Trophoblast cell (in vitro differentiated cells and primary cell): ENCODE data around the gene DOCK2.

Source experiments
- DNase-seq, 2 donors: peaks; one replicate each; pipeline ENCODE4 v3.0.0-alpha.2; 2016
- H2AFZ ChIP-seq: 2 replicates; pipeline ENCODE4 v1.6.1; 2013; ENCODE audit warnings: low read length, moderate library complexity, mild to moderate bottlenecking; ENCODE audit not compliant: insufficient read depth, poor library complexity
- H2AK5ac ChIP-seq: 2 replicates; pipeline ENCODE4 v1.6.1; 2013; ENCODE audit warnings: mild to moderate bottlenecking, low read length
- H2BK120ac ChIP-seq: 2 replicates; pipeline ENCODE4 v1.6.1; 2013; ENCODE audit warnings: low read length, mild to moderate bottlenecking, moderate library complexity; ENCODE audit not compliant: insufficient read depth, poor library complexity
- H2BK12ac ChIP-seq: 2 replicates; pipeline ENCODE4 v1.6.1; 2013; ENCODE audit warnings: mild to moderate bottlenecking, low read length, moderate library complexity
- H2BK5ac ChIP-seq: 2 replicates; pipeline ENCODE4 v1.6.1; 2013; ENCODE audit warnings: low read length, low read depth, moderate library complexity, mild to moderate bottlenecking; ENCODE audit not compliant: poor library complexity
- H3K14ac ChIP-seq: 2 replicates; pipeline ENCODE4 v1.6.1; 2013; ENCODE audit warnings: mild to moderate bottlenecking, low read length
- H3K18ac ChIP-seq: 2 replicates; pipeline ENCODE4 v1.6.1; 2013; ENCODE audit warnings: mild to moderate bottlenecking, low read length
- H3K23ac ChIP-seq: 2 replicates; pipeline ENCODE4 v1.6.1; 2013; ENCODE audit warnings: low read length
- H3K27ac ChIP-seq: 2 replicates; pipeline ENCODE4 v1.5.1; 2013; ENCODE audit warnings: low read depth, mild to moderate bottlenecking, inconsistent platforms, low read length, moderate library complexity
- H3K27me3 ChIP-seq: 2 replicates; pipeline ENCODE4 v1.6.1; 2013; ENCODE audit warnings: inconsistent platforms, mild to moderate bottlenecking, low read length, moderate library complexity; ENCODE audit not compliant: insufficient read depth
- H3K36me3 ChIP-seq, 2 experiments: 1 replicate in 1 of 2; 2 replicates in 1 of 2; pipeline ENCODE4 v1.6.1; 2013; ENCODE audit warnings: low read length in 2 of 2, mild to moderate bottlenecking in 2 of 2, moderate library complexity in 1 of 2; ENCODE audit not compliant: insufficient read depth in 2 of 2, control insufficient read depth in 1 of 2
- H3K4ac ChIP-seq: 2 replicates; pipeline ENCODE4 v1.6.1; 2013; ENCODE audit warnings: low read depth, mild to moderate bottlenecking, low read length, moderate library complexity
- H3K4me1 ChIP-seq, 2 experiments: 1 replicate in 1 of 2; 2 replicates in 1 of 2; pipeline ENCODE4 v1.6.1; 2013; ENCODE audit warnings: low read length in 2 of 2, mild to moderate bottlenecking in 2 of 2, moderate library complexity in 1 of 2; ENCODE audit not compliant: insufficient read depth in 2 of 2, control insufficient read depth in 1 of 2
- H3K4me2 ChIP-seq: 2 replicates; pipeline ENCODE4 v1.6.1; 2013; ENCODE audit warnings: inconsistent platforms, mild to moderate bottlenecking, low read length, moderate library complexity
- H3K4me3 ChIP-seq: 2 replicates; pipeline ENCODE4 v1.5.1; 2013; ENCODE audit warnings: mild to moderate bottlenecking, low read depth, low read length, inconsistent platforms
- H3K79me1 ChIP-seq: one replicate; pipeline ENCODE4 v1.6.1; 2013; ENCODE audit warnings: low read length
- H3K79me2 ChIP-seq: 2 replicates; pipeline ENCODE4 v1.6.1; 2013; ENCODE audit warnings: low read length, mild to moderate bottlenecking; ENCODE audit not compliant: control insufficient read depth, insufficient read depth, poor library complexity
- H3K9ac ChIP-seq: 2 replicates; pipeline ENCODE4 v1.6.1; 2013; ENCODE audit warnings: mild to moderate bottlenecking, low read length
- H3K9me3 ChIP-seq: 2 replicates; pipeline ENCODE4 v1.6.1; 2013; ENCODE audit warnings: low read depth, mild to moderate bottlenecking, control low read depth, inconsistent platforms, low read length; ENCODE audit not compliant: insufficient read depth
- H4K12ac ChIP-seq: 2 replicates; pipeline ENCODE4 v1.6.1; 2013; ENCODE audit warnings: low read depth, mild to moderate bottlenecking, low read length, moderate library complexity
- H4K8ac ChIP-seq: 2 replicates; pipeline ENCODE4 v1.6.1; 2013; ENCODE audit warnings: low read depth, mild to moderate bottlenecking, low read length, moderate library complexity
- H4K91ac ChIP-seq: one replicate; pipeline ENCODE4 v1.6.1; 2013; ENCODE audit warnings: low read depth, mild to moderate bottlenecking, low read length, moderate library complexity
- WGBS: extraction: QIAGEN DNeasy Blood & Tissue Kit; methylation state at CpG from one replicate; pipeline ENCODE4 v1.1.7; 2013; ENCODE audit warnings: missing lambda C conversion rate; ENCODE audit not compliant: insufficient read length, insufficient coverage; ENCODE audit errors: extremely low coverage; 5-methylcytosine and 5-hydroxymethylcytosine counted together

Gene DOCK2

GRCh38 chr5:169944922-169945680 lies 308.0 kb downstream of the DOCK2 start:
- Histone ChIP-seq H3K27me3 (no peaks in the 10 kb centered on the region), H3K36me3 (no peaks in the 10 kb centered on the region), H4K91ac (no peak overlapping the region), H3K23ac (no peak overlapping the region), H3K4me1 (no peaks in the 10 kb centered on the region), H2AFZ (no peak overlapping the region), H3K79me1 (no peaks in the 10 kb centered on the region), H2BK120ac (no peak overlapping the region), H4K12ac (no peak overlapping the region), H3K4me3 (no peak overlapping the region), H2AK5ac (no peak overlapping the region), H3K4me2 (no peak overlapping the region), H3K79me2 (no peaks in the 10 kb centered on the region), H3K9ac (no peak overlapping the region), H3K18ac (no peak overlapping the region), H2BK5ac (no peak overlapping the region), H3K9me3 (no peaks in the 10 kb centered on the region), H3K4ac (no peak overlapping the region), H4K8ac (no peak overlapping the region), H3K27ac (no peak overlapping the region), H3K14ac (no peak overlapping the region), H2BK12ac (no peak overlapping the region)
- no CpG with 5 or more reads among the region's 8 CpGs for WGBS
- DNase-seq = no peak

- no peak overlapping the region for H3K14ac ChIP-seq
- no CpG with 5 or more reads among the region's 3 CpGs for WGBS
- no peak for DNase-seq
Measured at GRCh38 chr5:169945831-169946261, 308.8 kb downstream of the DOCK2 start.

GRCh38 chr5:169946743-169947295 lies 309.7 kb downstream of the DOCK2 start:
- no peak overlapping the region for H3K14ac ChIP-seq
- no CpG with 5 or more reads among the region's 5 CpGs for WGBS
- H3K18ac ChIP-seq = no peak overlapping the region
- H2BK120ac ChIP-seq = no peak overlapping the region
- no peaks in the 10 kb centered on the region for H3K9me3 ChIP-seq
- no peaks in the 10 kb centered on the region for H3K36me3 ChIP-seq
- H3K79me1 ChIP-seq = no peaks in the 10 kb centered on the region
- H3K79me2 ChIP-seq = no peaks in the 10 kb centered on the region
- H3K4me2 ChIP-seq = no peak overlapping the region
- no peak overlapping the region for H2BK12ac ChIP-seq
- no peak overlapping the region for H4K91ac ChIP-seq
- no peak overlapping the region for H3K4me3 ChIP-seq
- H3K4me1 ChIP-seq = no peaks in the 10 kb centered on the region
- H3K9ac ChIP-seq = no peak overlapping the region
- H2AK5ac ChIP-seq = no peak overlapping the region
- H4K8ac ChIP-seq = no peak overlapping the region
- no peak overlapping the region for H3K4ac ChIP-seq
- H3K27ac ChIP-seq = no peak overlapping the region
- H3K23ac ChIP-seq = no peak overlapping the region
- no peaks in the 10 kb centered on the region for H3K27me3 ChIP-seq
- H2BK5ac ChIP-seq = no peak overlapping the region
- no peak for DNase-seq
- H2AFZ ChIP-seq = no peak overlapping the region
- no peak overlapping the region for H4K12ac ChIP-seq

More at GRCh38 chr5:169945831-169946261, 308.8 kb downstream of the DOCK2 start:
- no peaks in the 10 kb centered on the region for H3K79me1 ChIP-seq
- H3K4me2 ChIP-seq = no peak overlapping the region
- H2BK12ac ChIP-seq = no peak overlapping the region
- H3K9me3 ChIP-seq = no peaks in the 10 kb centered on the region
- no peak overlapping the region for H3K4ac ChIP-seq
- no peak overlapping the region for H4K91ac ChIP-seq
- H3K18ac ChIP-seq = no peak overlapping the region
- no peak overlapping the region for H2AK5ac ChIP-seq
- no peak overlapping the region for H4K8ac ChIP-seq
- H3K9ac ChIP-seq = no peak overlapping the region
- no peaks in the 10 kb centered on the region for H3K36me3 ChIP-seq
- H3K27me3 ChIP-seq = no peaks in the 10 kb centered on the region
- no peaks in the 10 kb centered on the region for H3K79me2 ChIP-seq
- H3K23ac ChIP-seq = no peak overlapping the region
- H4K12ac ChIP-seq = no peak overlapping the region
- H3K27ac ChIP-seq = no peak overlapping the region
- H2AFZ ChIP-seq = no peak overlapping the region
- H3K4me1 ChIP-seq = no peaks in the 10 kb centered on the region
- no peak overlapping the region for H3K4me3 ChIP-seq
- no peak overlapping the region for H2BK5ac ChIP-seq
- H2BK120ac ChIP-seq = no peak overlapping the region

GRCh38 chr5:169950333-169950732 lies 313.3 kb downstream of the DOCK2 start:
- H3K4me3 ChIP-seq = no peak overlapping the region
- no CpG with 5 or more reads among the region's 2 CpGs for WGBS
- no peak overlapping the region for H3K27ac ChIP-seq
- no peak overlapping the region for H3K23ac ChIP-seq
- H3K79me2 ChIP-seq = no peaks in the 10 kb centered on the region
- H2BK5ac ChIP-seq = no peak overlapping the region
- no peak overlapping the region for H3K9ac ChIP-seq
- H4K12ac ChIP-seq = no peak overlapping the region
- H3K18ac ChIP-seq = no peak overlapping the region
- no peaks in the 10 kb centered on the region for H3K27me3 ChIP-seq
- H3K9me3 ChIP-seq = no peaks in the 10 kb centered on the region
- H3K4ac ChIP-seq = no peak overlapping the region
- H2BK12ac ChIP-seq = no peak overlapping the region
- H3K36me3 ChIP-seq = no peaks in the 10 kb centered on the region
- H2BK120ac ChIP-seq = no peak overlapping the region
- no peak overlapping the region for H3K4me2 ChIP-seq
- H3K79me1 ChIP-seq = no peaks in the 10 kb centered on the region
- no peaks in the 10 kb centered on the region for H3K4me1 ChIP-seq
- H4K91ac ChIP-seq = no peak overlapping the region
- H2AFZ ChIP-seq = no peak overlapping the region
- H2AK5ac ChIP-seq = no peak overlapping the region
- H3K14ac ChIP-seq = no peak overlapping the region
- DNase-seq = no peak
- no peak overlapping the region for H4K8ac ChIP-seq
